PC-3 (cell line): Measurements from ENCODE around the gene ATP1A4.

ENCODE experiments used
- EZH2 ChIP-seq: fragments of 300-600 bp; sonication (generic); IDR thresholded peaks from one replicate; pipeline ENCODE4 v1.6.1; 2017; ENCODE audit warnings: antibody characterized with exemption, mild to moderate bottlenecking, low read length; ENCODE audit not compliant: unreplicated experiment
- EZH2phosphoT487 ChIP-seq: fragments of 300-600 bp; sonication (generic); IDR thresholded peaks from 2 replicates; pipeline ENCODE4 v1.6.1; 2018; ENCODE audit warnings: mild to moderate bottlenecking, antibody characterized with exemption, low read length, borderline replicate concordance

DNA sequence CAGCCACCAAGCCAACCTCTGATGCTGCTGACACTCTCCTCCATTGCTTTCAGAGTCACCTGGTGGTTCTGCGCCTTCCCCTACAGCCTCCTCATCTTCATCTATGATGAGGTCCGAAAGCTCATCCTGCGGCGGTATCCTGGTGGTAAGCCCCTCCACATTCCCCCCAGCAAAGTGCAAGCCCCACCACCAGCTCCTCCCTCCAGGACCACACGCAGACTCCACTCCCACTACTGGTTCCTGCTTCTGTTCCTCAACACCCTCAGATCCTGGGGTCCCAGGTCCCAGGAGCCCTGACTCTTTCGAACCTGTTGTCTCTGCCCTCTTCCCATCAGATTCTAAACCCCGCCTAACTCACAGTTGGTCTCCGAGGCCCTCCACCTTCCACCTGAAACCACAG is 11.6 kb upstream of the ATP1A4 start:
- no peak for TF ChIP-seq EZH2phosphoT487
- no peak for TF ChIP-seq EZH2
